ENCODE data around the gene HNRNPF. TPM values are rescaled to one million over a fixed set of nuclear protein-coding genes. Genes with fewer than 3 reads are reported as not detected.

HNRNPF gene
- total RNA-seq, 1 donor from 2014 or later = 126 TPM

DNA sequence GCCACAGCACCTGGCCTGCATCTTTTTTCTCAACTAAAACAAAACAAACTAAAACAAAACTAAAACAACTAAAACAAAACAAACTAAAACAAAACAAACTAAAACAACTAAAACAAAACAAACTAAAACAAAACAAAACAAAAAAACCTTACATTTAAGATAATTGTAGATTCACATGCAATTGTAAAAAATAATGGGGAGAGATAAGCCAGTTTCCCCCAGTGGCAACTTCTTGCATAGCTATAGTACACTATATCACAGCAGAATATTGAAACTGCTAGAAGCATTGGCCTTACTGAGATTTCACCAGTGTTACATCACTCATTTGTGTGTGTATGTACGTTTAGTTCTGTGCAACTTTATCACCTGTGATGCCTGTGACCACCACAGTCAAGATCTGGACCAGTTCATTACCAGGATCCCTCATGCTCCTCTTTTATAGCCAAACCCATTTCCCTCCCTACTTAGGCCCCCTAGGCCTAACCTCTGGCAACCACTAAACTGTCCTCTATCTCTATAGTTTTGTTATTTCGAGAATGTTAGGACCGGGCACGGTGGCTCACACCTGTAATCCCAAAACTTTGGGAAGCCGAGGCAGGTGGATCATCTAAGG, 28.3 kb downstream of the HNRNPF start:
- peaks cover 1% of the 10 kb centered on the region for H3K36me3 Mint-ChIP-seq (ENCODE audit: low read depth)
- peaks cover 13% of the 10 kb centered on the region for H3K4me1 Mint-ChIP-seq (ENCODE audit: low read depth)
- no peak overlapping the region for H3K4me3 Mint-ChIP-seq (ENCODE audit: unreplicated experiment)
- H3K9me3 Mint-ChIP-seq (ENCODE audit: low read depth) = no peaks in the 10 kb centered on the region
- no peaks in the 10 kb centered on the region for H3K27me3 Mint-ChIP-seq (ENCODE audit: low read depth)
- peak overlapping the region; percentile 77 for H3K27ac Mint-ChIP-seq (ENCODE audit: unreplicated experiment)
- DNase-seq (ENCODE audit: low spot score) = peak; percentile 20
- TF ChIP-seq, protein P1, sequence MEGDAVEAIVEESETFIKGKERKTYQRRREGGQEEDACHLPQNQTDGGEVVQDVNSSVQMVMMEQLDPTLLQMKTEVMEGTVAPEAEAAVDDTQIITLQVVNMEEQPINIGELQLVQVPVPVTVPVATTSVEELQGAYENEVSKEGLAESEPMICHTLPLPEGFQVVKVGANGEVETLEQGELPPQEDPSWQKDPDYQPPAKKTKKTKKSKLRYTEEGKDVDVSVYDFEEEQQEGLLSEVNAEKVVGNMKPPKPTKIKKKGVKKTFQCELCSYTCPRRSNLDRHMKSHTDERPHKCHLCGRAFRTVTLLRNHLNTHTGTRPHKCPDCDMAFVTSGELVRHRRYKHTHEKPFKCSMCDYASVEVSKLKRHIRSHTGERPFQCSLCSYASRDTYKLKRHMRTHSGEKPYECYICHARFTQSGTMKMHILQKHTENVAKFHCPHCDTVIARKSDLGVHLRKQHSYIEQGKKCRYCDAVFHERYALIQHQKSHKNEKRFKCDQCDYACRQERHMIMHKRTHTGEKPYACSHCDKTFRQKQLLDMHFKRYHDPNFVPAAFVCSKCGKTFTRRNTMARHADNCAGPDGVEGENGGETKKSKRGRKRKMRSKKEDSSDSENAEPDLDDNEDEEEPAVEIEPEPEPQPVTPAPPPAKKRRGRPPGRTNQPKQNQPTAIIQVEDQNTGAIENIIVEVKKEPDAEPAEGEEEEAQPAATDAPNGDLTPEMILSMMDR (IDR thresholded peaks at IDR 0.05) = peak; percentile 63

DNA sequence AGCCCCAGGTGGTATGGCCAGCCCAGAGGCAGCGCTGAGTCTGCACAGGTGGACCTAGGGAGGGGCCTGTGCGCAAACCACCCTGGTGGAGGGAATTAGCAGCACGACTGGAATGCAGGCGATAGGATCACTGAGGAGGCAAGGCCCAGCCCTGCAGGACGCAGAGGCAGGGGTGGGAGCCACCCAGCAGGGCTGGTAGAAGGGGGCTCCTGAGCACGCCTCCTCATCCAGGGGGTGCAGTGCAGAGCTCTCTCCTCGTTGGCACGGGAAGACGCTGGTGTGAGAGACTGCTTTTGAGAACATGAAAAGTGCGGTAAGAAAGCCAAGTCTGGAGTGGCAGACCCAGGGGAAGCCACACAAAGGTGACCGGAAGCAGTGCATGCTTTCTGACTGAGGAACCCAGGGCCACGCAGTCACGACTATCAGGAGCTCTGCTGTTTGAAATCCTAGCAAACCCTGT, 31.5 kb downstream of the HNRNPF start:
- H3K36me3 Mint-ChIP-seq (ENCODE audit: low read depth) = no peaks in the 10 kb centered on the region

DNA sequence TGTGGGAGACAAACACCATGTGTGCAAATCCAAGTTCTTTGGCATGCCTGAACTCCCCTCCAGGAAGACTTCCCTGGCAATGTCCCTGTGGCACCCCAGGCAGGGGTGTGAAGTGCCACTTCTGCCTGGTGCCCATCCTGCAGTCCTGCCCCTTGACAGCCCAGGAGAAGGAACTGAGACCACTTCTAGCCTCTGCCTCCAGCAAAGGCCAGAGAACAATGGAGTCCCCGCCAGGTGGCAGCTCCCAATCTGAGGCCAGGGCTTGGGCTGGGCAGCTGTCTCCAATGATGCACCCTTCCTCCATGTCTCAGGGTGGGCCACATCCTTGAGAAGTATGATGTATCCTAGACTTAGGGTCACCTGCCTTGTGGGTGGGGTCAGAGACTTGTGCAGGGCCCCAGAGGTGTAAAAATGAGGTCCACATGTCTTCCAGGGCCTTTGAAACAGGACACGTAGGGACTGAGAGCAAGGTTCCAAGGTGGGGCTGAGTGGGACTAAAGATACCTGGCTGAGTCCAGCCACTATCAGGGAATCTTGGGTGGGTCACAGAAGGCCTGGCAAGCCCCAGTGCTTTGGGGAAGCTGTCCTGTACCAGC, 32.1 kb downstream of the HNRNPF start:
- H3K36me3 Mint-ChIP-seq (ENCODE audit: low read depth) = no peaks in the 10 kb centered on the region
- no peak overlapping the region for H3K4me3 Mint-ChIP-seq (ENCODE audit: unreplicated experiment)
- TF ChIP-seq, protein P1 (IDR thresholded peaks at IDR 0.05) = no peak
- peak; percentile 46 for DNase-seq (ENCODE audit: low spot score)
- peaks cover 4% of the 10 kb centered on the region for H3K4me1 Mint-ChIP-seq (ENCODE audit: low read depth)
- H3K27me3 Mint-ChIP-seq (ENCODE audit: low read depth) = no peaks in the 10 kb centered on the region
- H3K27ac Mint-ChIP-seq (ENCODE audit: unreplicated experiment) = no peak overlapping the region
- H3K9me3 Mint-ChIP-seq (ENCODE audit: low read depth) = no peaks in the 10 kb centered on the region

More for the DNA sequence above, 31.5 kb downstream of the HNRNPF start:
- TF ChIP-seq, protein P1 (IDR thresholded peaks at IDR 0.05) = peak; percentile 22
- H3K9me3 Mint-ChIP-seq (ENCODE audit: low read depth) = no peaks in the 10 kb centered on the region
- DNase-seq (ENCODE audit: low spot score) = peak; percentile 73
- H3K27ac Mint-ChIP-seq (ENCODE audit: unreplicated experiment) = no peak overlapping the region
- no peak overlapping the region for H3K4me3 Mint-ChIP-seq (ENCODE audit: unreplicated experiment)
- H3K4me1 Mint-ChIP-seq (ENCODE audit: low read depth) = peaks cover 4% of the 10 kb centered on the region
- H3K27me3 Mint-ChIP-seq (ENCODE audit: low read depth) = no peaks in the 10 kb centered on the region

DNA sequence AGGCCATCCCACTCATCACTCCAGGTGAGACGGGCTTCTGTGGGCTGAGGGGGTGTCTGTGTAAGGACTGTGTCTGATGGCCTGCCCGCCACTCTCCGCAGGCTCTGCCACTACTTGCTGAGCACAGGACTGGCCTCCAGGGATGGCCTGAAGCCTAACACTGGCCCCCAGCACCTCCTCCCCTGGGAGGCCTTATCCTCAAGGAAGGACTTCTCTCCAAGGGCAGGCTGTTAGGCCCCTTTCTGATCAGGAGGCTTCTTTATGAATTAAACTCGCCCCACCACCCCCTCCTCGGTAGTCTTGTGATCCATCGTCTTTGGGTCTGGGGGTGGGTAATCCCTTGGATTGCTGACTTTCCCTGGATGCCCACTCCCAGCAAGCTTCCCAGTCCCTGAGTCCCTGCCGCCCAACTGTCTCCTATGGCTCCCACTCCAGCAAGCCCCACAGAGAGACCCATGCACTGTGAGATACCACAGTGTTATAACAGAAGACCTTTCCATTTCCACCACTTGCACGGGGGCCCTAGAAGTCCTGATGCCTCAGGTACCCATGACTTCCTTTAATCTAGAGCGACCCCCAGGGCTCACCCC, 32.8 kb downstream of the HNRNPF start:
- TF ChIP-seq, protein P1 (IDR thresholded peaks at IDR 0.05) = no peak
- H3K9me3 Mint-ChIP-seq (ENCODE audit: low read depth) = no peaks in the 10 kb centered on the region
- H3K27ac Mint-ChIP-seq (ENCODE audit: unreplicated experiment) = no peak overlapping the region

GRCh38 chr10:43375401-43376020, 33.5 kb downstream of the HNRNPF start:
- Mint-ChIP-seq H3K4me1 (ENCODE audit: low read depth) (no peaks in the 10 kb centered on the region), H3K27me3 (ENCODE audit: low read depth) (no peaks in the 10 kb centered on the region), H3K27ac (ENCODE audit: unreplicated experiment) (no peak overlapping the region), H3K9me3 (ENCODE audit: low read depth) (no peaks in the 10 kb centered on the region), H3K4me3 (ENCODE audit: unreplicated experiment) (no peak overlapping the region), H3K36me3 (ENCODE audit: low read depth) (no peaks in the 10 kb centered on the region)
- TF ChIP-seq, protein P1 (IDR thresholded peaks at IDR 0.05) = no peak
- peak; percentile 77 for DNase-seq (ENCODE audit: low spot score)

More for the DNA sequence above, 32.8 kb downstream of the HNRNPF start:
- peak; percentile 75 for DNase-seq (ENCODE audit: low spot score)
- Mint-ChIP-seq H3K4me1 (ENCODE audit: low read depth) (peaks cover 4% of the 10 kb centered on the region), H3K36me3 (ENCODE audit: low read depth) (no peaks in the 10 kb centered on the region), H3K27me3 (ENCODE audit: low read depth) (no peaks in the 10 kb centered on the region), H3K4me3 (ENCODE audit: unreplicated experiment) (no peak overlapping the region)
